ENCODE data around the gene ING4.

The ING4 gene

GRCh38 chr12:6635856-6636531 is 26.9 kb downstream of the ING4 start, which contains the start of gene LPAR5:
Gene LPAR5, minus strand, starts transcription at chr12:6635959. Its CDS starts 14,711 bp downstream, at chr12:6621248.
- in situ Hi-C loops (cut with MboI; ENCODE audit: low sequenced_read_pairs): no loop called here

GRCh38 chr12:6635375-6635855 is 27.5 kb downstream of the ING4 start:
- in situ Hi-C loops (cut with MboI; ENCODE audit: low sequenced_read_pairs): no loop called here

- in situ Hi-C loops (cut with MboI; ENCODE audit: low sequenced_read_pairs): no loop called here
Measured at GRCh38 chr12:6632026-6632983, 30.6 kb downstream of the ING4 start.

GRCh38 chr12:6631549-6631961 is 31.4 kb downstream of the ING4 start:
- in situ Hi-C loops (cut with MboI; ENCODE audit: low sequenced_read_pairs): no loop called here

GRCh38 chr12:6630736-6631135 is 32.2 kb downstream of the ING4 start:
- in situ Hi-C loops (cut with MboI; ENCODE audit: low sequenced_read_pairs): no loop called here

- in situ Hi-C loops (cut with MboI; ENCODE audit: low sequenced_read_pairs): no loop called here
Measured at GRCh38 chr12:6627616-6628015, 35.3 kb downstream of the ING4 start.

GRCh38 chr12:6626654-6627283 is 36.1 kb downstream of the ING4 start:
- in situ Hi-C loops (cut with MboI; ENCODE audit: low sequenced_read_pairs): no loop called here

GRCh38 chr12:6620885-6621274 is 42.0 kb downstream of the ING4 start:
- in situ Hi-C loops (cut with MboI; ENCODE audit: low sequenced_read_pairs): no loop called here

- in situ Hi-C loops (cut with MboI; ENCODE audit: low sequenced_read_pairs): no loop called here
Measured at GRCh38 chr12:6620137-6620884, 42.6 kb downstream of the ING4 start.

- in situ Hi-C loops (cut with MboI; ENCODE audit: low sequenced_read_pairs): no loop called here
Measured at GRCh38 chr12:6618483-6619225, 44.3 kb downstream of the ING4 start.

GRCh38 chr12:6615802-6616201 is 47.1 kb downstream of the ING4 start:
- in situ Hi-C loops (cut with MboI; ENCODE audit: low sequenced_read_pairs): no loop called here

GRCh38 chr12:6614513-6615172 is 48.3 kb downstream of the ING4 start:
- in situ Hi-C loops (cut with MboI; ENCODE audit: low sequenced_read_pairs): no loop called here

GRCh38 chr12:6613776-6614512 is 49.0 kb downstream of the ING4 start:
- in situ Hi-C loops (cut with MboI; ENCODE audit: low sequenced_read_pairs): no loop called here

- in situ Hi-C loops (cut with MboI; ENCODE audit: low sequenced_read_pairs): no loop called here
Measured at GRCh38 chr12:6613015-6613775, 49.7 kb downstream of the ING4 start.

- in situ Hi-C loops (cut with MboI; ENCODE audit: low sequenced_read_pairs): no loop called here
Measured at GRCh38 chr12:6612652-6613014, 50.3 kb downstream of the ING4 start.

- in situ Hi-C loops (cut with MboI; ENCODE audit: low sequenced_read_pairs): no loop called here
Measured at GRCh38 chr12:6612247-6612646, 50.7 kb downstream of the ING4 start.

- in situ Hi-C loops (cut with MboI; ENCODE audit: low sequenced_read_pairs): no loop called here
Measured at GRCh38 chr12:6608592-6609281, 54.2 kb downstream of the ING4 start.

Measured in hTERT RPE-1 (cell line).